KOPT-K1 (cell line): ENCODE results near the gene FRYL.
"Not testable (repeated sequence)": the region's sequence is repeated elsewhere in the genome, so short reads cannot be mapped to it uniquely, and the experiment has no call there.

Experiments
- H3K27ac ChIP-seq: fragments of 200-600 bp; sonication (generic); 2 replicates; pipeline ENCODE4 v1.5.1; 2016; ENCODE audit warnings: antibody characterized with exemption, mild to moderate bottlenecking, low read depth, low read length; ENCODE audit not compliant: poor library complexity, severe bottlenecking
- H3K36me3 ChIP-seq: fragments of 200-600 bp; sonication (generic); 2 replicates; pipeline ENCODE4 v1.5.1; 2017; ENCODE audit warnings: antibody characterized with exemption, mild to moderate bottlenecking, low read length, moderate library complexity; ENCODE audit not compliant: insufficient read depth
- H3K9me3 ChIP-seq: fragments of 200-600 bp; sonication (generic); 2 replicates; pipeline ENCODE4 v1.5.1; 2017; ENCODE audit warnings: antibody characterized with exemption, low read length, mild to moderate bottlenecking; ENCODE audit not compliant: insufficient read depth, poor library complexity, severe bottlenecking

The FRYL gene

DNA sequence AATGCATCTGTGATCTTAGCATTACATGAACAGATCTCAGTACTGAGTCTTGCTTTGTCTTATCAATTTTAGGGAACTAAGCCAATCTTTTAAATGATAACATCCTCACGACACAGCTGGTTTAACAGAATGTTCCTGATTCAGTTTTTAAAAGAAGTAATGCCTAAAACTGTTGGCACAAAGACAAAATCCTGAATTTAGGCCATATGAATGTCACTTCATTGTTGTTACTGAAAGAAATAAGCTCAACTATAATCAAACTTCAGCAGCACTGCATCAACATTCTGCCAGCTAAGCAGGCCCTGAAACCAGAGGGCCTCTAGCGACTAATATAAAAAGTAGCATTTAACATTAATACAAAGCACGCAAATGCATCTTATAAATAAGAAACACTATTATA lies 130.6 kb downstream of the FRYL start:
- Histone ChIP-seq H3K9me3 (no peaks in the 10 kb centered on the region), H3K36me3 (no peaks in the 10 kb centered on the region), H3K27ac (no peak overlapping the region)

DNA sequence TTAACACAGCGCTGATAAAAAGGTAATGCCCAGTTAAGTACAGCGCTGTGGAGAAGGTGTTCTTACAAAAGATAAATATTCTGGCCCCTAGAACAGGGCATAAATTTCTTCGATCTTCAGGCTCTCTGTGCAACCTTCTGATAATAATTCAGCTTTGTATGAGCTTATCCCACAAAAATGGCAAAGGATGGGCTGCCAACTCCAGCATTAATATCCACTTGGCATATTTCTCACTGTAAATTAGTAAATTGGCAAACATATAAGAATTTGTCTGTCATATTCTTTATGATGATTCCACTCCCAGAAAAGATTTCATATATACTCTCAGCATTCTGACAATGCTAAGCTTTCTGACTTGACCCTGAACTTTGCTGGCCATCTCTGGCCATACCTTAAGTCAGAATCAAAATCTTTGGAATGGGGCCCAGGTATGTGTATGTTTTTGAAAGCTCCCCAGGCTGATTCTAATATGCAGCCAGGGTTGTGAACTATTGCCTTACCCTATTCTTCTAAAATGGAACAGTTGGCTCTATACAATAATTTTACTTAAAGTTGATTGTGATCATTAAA lies 134.8 kb downstream of the FRYL start:
- Histone ChIP-seq H3K27ac (no peak overlapping the region), H3K9me3 (no peaks in the 10 kb centered on the region), H3K36me3 (no peaks in the 10 kb centered on the region)

- Histone ChIP-seq H3K9me3 (no peaks in the 10 kb centered on the region), H3K36me3 (no peaks in the 10 kb centered on the region), H3K27ac (no peak overlapping the region)
Observed at GRCh38 chr4:48642421-48643374, 137.4 kb downstream of the FRYL start.

DNA sequence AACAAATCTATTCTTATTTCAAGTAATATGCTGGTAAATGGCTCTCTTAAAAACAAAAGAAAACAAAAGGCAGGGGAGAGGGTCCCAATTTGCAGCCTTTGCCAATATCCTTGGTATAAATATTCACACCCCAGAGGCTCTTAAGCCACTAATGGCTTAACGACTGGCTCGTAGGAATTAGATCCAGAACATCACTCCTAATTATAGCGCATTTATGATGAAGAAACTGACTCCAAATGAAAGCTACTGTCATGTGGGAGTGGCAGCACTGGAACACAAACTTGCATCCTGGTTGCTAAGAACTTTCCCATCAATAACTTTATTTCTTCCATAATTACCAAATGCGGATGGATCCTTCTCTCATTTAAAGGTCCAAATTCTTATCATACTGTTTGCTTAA lies 138.7 kb downstream of the FRYL start:
- Histone ChIP-seq H3K36me3 (no peaks in the 10 kb centered on the region), H3K9me3 (no peaks in the 10 kb centered on the region), H3K27ac (no peak overlapping the region)

GRCh38 chr4:48640699-48641098 lies 139.4 kb downstream of the FRYL start:
- Histone ChIP-seq H3K9me3 (no peaks in the 10 kb centered on the region), H3K36me3 (no peaks in the 10 kb centered on the region)

GRCh38 chr4:48640225-48640624 lies 139.9 kb downstream of the FRYL start:
- no peaks in the 10 kb centered on the region for H3K9me3 ChIP-seq
- H3K36me3 ChIP-seq, result no peaks in the 10 kb centered on the region
- H3K27ac ChIP-seq, result no peak overlapping the region

More at GRCh38 chr4:48640699-48641098, 139.4 kb downstream of the FRYL start:
- H3K27ac ChIP-seq, result no peak overlapping the region

- Histone ChIP-seq H3K36me3 (no peaks in the 10 kb centered on the region), H3K27ac (no peak overlapping the region), H3K9me3 (no peaks in the 10 kb centered on the region)
Observed at GRCh38 chr4:48639807-48640206, 140.3 kb downstream of the FRYL start.

- not testable (repeated sequence) for H3K27ac ChIP-seq, H3K9me3 ChIP-seq, H3K36me3 ChIP-seq
Observed at GRCh38 chr4:48638586-48638985, 141.5 kb downstream of the FRYL start.

DNA sequence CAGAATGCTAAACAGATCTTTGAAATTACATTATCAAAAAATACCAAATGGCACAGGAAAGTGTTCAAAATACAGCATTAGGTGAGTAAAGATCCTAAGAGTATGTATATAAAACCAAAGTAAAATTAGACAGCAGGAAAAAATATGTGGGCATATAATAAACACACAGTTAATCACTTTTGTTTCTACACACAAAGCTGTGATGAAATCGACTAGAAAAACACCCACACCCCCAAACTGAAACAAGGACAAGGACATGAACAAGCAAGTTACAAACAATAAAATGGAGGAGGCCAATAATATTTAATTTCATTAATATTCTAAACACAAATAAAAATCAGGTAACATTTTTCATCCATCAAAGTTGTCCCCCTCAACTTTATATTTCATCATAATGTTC lies 143.2 kb downstream of the FRYL start:
- H3K27ac ChIP-seq, result no peak overlapping the region
- H3K36me3 ChIP-seq, result peaks cover 4% of the 10 kb centered on the region; the same call in 1 of the 2 replicates
- H3K9me3 ChIP-seq, result no peaks in the 10 kb centered on the region

- H3K27ac ChIP-seq, result no peak overlapping the region
- peaks cover 4% of the 10 kb centered on the region; the same call in 1 of the 2 replicates for H3K36me3 ChIP-seq
- H3K9me3 ChIP-seq, result no peaks in the 10 kb centered on the region
Observed at GRCh38 chr4:48635980-48636379, 144.1 kb downstream of the FRYL start.

GRCh38 chr4:48635310-48635709 lies 144.8 kb downstream of the FRYL start:
- H3K9me3 ChIP-seq, result no peaks in the 10 kb centered on the region
- H3K27ac ChIP-seq, result no peak overlapping the region
- peaks cover 4% of the 10 kb centered on the region; the same call in 1 of the 2 replicates for H3K36me3 ChIP-seq

GRCh38 chr4:48634688-48635308 lies 145.3 kb downstream of the FRYL start:
- peaks cover 4% of the 10 kb centered on the region; the same call in 1 of the 2 replicates for H3K36me3 ChIP-seq
- no peaks in the 10 kb centered on the region for H3K9me3 ChIP-seq
- H3K27ac ChIP-seq, result no peak overlapping the region

DNA sequence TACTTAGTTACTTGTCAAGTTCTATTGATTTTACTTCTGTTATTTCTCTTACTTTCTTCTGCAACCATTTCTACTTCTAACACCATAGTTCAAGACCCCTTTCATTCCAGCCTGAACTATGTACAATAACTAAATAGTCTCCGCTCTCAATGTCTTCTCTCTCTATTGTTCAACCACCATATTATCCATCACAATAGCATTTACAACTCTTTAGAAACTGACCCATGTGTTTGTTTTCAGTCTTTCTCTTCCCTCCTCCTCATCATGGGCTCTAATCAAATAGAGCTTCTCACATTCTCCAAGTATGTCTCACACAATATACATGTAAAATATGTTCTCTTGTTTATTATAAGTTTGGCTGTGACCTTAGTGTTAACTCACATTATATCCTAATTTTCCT lies 146.4 kb downstream of the FRYL start:
- Histone ChIP-seq H3K36me3 (peaks cover 4% of the 10 kb centered on the region; the same call in 1 of the 2 replicates), H3K9me3 (no peaks in the 10 kb centered on the region), H3K27ac (no peak overlapping the region)

- Histone ChIP-seq H3K9me3 (no peaks in the 10 kb centered on the region), H3K27ac (no peak overlapping the region), H3K36me3 (peaks cover 10% of the 10 kb centered on the region)
Observed at GRCh38 chr4:48629458-48629857, 150.6 kb downstream of the FRYL start.

GRCh38 chr4:48623182-48623780 lies 156.8 kb downstream of the FRYL start:
- Histone ChIP-seq H3K36me3 (peaks cover 44% of the 10 kb centered on the region), H3K27ac (no peak overlapping the region), H3K9me3 (no peaks in the 10 kb centered on the region)
